SU-DHL-6 (cell line): ENCODE data around the gene EFCAB6.

Source experiments
- H2AFZ ChIP-seq: fragments of 200-600 bp; sonication (generic); 2 replicates; pipeline ENCODE4 v1.6.1; 2014; ENCODE audit warnings: low read depth, mild to moderate bottlenecking, moderate library complexity, mixed read lengths, antibody characterized with exemption, low read length; ENCODE audit not compliant: severe bottlenecking
- H3F3A ChIP-seq: fragments of 200-600 bp; shearing (Covaris generic); 2 replicates; pipeline ENCODE4 v1.6.0; 2016; ENCODE audit warnings: antibody characterized with exemption, mild to moderate bottlenecking; ENCODE audit not compliant: insufficient read depth
- H3K27ac ChIP-seq: fragments of 200-600 bp; sonication (generic); 2 replicates; pipeline ENCODE4 v1.5.1; 2016; ENCODE audit warnings: low read depth, mild to moderate bottlenecking, low read length, moderate library complexity, mixed read lengths
- H3K27me3 ChIP-seq: fragments of 200-600 bp; sonication (generic), shearing (Covaris generic); 2 replicates; pipeline ENCODE4 v1.6.0; 2014; ENCODE audit warnings: mild to moderate bottlenecking, low read length
- H3K36me3 ChIP-seq: fragments of 200-600 bp; sonication (generic); 2 replicates; pipeline ENCODE4 v1.6.1; 2014; ENCODE audit warnings: mild to moderate bottlenecking, low read length, mixed read lengths
- H3K4me2 ChIP-seq: fragments of 300-600, 200-600 bp; shearing (Covaris generic), sonication (generic); 2 replicates; pipeline ENCODE4 v1.6.0; 2014; ENCODE audit warnings: low read length, low read depth, mild to moderate bottlenecking; ENCODE audit not compliant: poor library complexity, severe bottlenecking
- H3K4me3 ChIP-seq: fragments of 200-600 bp; sonication (generic); 2 replicates; pipeline ENCODE4 v1.5.1; 2014; ENCODE audit warnings: antibody characterized with exemption, low read length, mild to moderate bottlenecking, mixed read lengths; ENCODE audit not compliant: insufficient read depth, poor library complexity, severe bottlenecking
- H3K79me2 ChIP-seq: fragments of 200-600 bp; sonication (generic); 2 replicates; pipeline ENCODE4 v1.6.1; 2014; ENCODE audit warnings: mild to moderate bottlenecking, low read length, moderate library complexity; ENCODE audit not compliant: insufficient read depth
- H3K9ac ChIP-seq: fragments of 200-600 bp; sonication (generic); 2 replicates; pipeline ENCODE4 v1.7.0; 2014; ENCODE audit warnings: mild to moderate bottlenecking, low read length
- H3K9me2 ChIP-seq: fragments of 200-600 bp; sonication (generic); replicated peaks from 2 replicates; pipeline ENCODE4 v1.6.1; 2014; ENCODE audit warnings: low read length; ENCODE audit not compliant: insufficient read depth
- H3K9me3 ChIP-seq: fragments of 200-600 bp; sonication (generic); 2 replicates; pipeline ENCODE4 v1.6.1; 2014; ENCODE audit warnings: low read length, mixed read lengths; ENCODE audit not compliant: insufficient read depth
- H4K20me1 ChIP-seq: fragments of 200-600 bp; sonication (generic); 2 replicates; pipeline ENCODE4 v1.6.1; 2014; ENCODE audit warnings: low read depth, mild to moderate bottlenecking, antibody characterized with exemption, low read length, moderate library complexity, mixed read lengths
- EZH2phosphoT487 ChIP-seq: fragments of 200-600 bp; sonication (generic), shearing (Covaris generic); conservative IDR thresholded peaks from 2 replicates; pipeline ENCODE4 v1.6.1; 2018; ENCODE audit warnings: mild to moderate bottlenecking, antibody characterized with exemption, low read length, moderate library complexity, mixed read lengths
- TF ChIP-seq, protein P1 (sequence below): fragments of 200-600 bp; sonication (generic); IDR thresholded peaks from one replicate; pipeline ENCODE4 v1.5.1; 2017; ENCODE audit warnings: antibody characterized with exemption, mild to moderate bottlenecking, low read length, moderate library complexity; ENCODE audit not compliant: insufficient read depth, poor library complexity, severe bottlenecking

Gene EFCAB6

DNA sequence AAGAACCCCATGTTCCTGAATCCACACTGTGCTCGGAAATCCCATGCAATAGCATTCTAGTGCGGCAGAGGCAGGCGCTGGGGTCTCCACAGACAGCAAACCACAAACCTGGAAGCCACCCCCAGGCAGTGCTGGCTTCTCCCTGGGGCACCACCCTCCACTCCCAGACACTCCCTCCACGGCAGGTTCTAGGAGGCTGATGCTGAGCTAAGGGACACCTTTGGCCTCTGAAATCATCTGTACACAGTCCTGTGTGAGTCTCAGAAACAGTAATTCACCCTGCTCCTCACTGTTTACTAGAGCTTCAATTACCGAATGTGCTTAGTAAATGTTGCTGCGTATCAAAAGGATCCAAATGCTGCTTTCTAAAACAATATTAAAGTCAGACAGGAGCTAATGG, 129.3 kb downstream of the EFCAB6 start:
- no peak overlapping the region for H3K4me2 ChIP-seq
- no peaks in the 10 kb centered on the region for H3K9me2 ChIP-seq
- H4K20me1 ChIP-seq: no peaks in the 10 kb centered on the region
- no peak overlapping the region for H2AFZ ChIP-seq
- no peaks in the 10 kb centered on the region for H3F3A ChIP-seq
- no peak overlapping the region for H3K27ac ChIP-seq
- TF ChIP-seq EZH2phosphoT487: no peak
- TF ChIP-seq, protein P1, sequence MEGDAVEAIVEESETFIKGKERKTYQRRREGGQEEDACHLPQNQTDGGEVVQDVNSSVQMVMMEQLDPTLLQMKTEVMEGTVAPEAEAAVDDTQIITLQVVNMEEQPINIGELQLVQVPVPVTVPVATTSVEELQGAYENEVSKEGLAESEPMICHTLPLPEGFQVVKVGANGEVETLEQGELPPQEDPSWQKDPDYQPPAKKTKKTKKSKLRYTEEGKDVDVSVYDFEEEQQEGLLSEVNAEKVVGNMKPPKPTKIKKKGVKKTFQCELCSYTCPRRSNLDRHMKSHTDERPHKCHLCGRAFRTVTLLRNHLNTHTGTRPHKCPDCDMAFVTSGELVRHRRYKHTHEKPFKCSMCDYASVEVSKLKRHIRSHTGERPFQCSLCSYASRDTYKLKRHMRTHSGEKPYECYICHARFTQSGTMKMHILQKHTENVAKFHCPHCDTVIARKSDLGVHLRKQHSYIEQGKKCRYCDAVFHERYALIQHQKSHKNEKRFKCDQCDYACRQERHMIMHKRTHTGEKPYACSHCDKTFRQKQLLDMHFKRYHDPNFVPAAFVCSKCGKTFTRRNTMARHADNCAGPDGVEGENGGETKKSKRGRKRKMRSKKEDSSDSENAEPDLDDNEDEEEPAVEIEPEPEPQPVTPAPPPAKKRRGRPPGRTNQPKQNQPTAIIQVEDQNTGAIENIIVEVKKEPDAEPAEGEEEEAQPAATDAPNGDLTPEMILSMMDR: no peak
- no peaks in the 10 kb centered on the region for H3K36me3 ChIP-seq
- no peaks in the 10 kb centered on the region for H3K27me3 ChIP-seq
- no peaks in the 10 kb centered on the region for H3K9me3 ChIP-seq
- no peaks in the 10 kb centered on the region for H3K79me2 ChIP-seq
- H3K4me3 ChIP-seq: no peak overlapping the region
- H3K9ac ChIP-seq: no peak overlapping the region

DNA sequence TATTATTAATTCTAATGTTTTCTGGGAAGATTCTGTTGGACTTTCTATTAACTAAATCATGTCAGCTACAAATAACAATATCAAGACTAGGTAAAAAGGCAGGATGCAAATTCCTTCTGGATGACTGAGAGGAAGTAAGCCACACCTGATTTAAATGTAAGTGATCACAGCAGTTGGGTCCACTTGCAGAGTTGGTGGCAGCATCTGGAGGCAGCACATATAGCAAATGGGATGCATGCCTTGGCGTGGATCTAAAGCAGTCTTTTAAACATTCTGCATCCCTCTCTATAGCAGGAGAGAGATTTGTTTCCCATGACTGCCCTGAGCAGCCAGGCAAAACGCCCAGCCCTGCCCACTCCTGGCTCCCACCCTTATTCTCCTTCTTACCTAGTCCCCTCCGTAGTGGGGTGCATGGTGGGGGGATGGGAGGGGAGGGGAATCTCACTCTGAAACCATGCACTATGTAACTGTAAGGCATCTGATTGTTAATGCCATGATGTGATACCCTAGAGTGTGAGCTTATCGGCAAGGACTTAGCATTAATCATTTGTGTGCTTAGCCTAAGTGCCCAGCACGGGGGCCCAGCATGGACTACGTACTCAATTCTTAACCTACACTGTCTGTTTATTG, 130.3 kb downstream of the EFCAB6 start:
- no peak overlapping the region for H3K4me2 ChIP-seq
- H3F3A ChIP-seq: no peaks in the 10 kb centered on the region
- no peaks in the 10 kb centered on the region for H3K9me3 ChIP-seq
- H3K79me2 ChIP-seq: no peaks in the 10 kb centered on the region
- no peak overlapping the region for H3K27ac ChIP-seq
- TF ChIP-seq EZH2phosphoT487: no peak
- TF ChIP-seq, protein P1: no peak
- no peaks in the 10 kb centered on the region for H4K20me1 ChIP-seq
- no peaks in the 10 kb centered on the region for H3K27me3 ChIP-seq
- H3K9ac ChIP-seq: no peak overlapping the region
- no peak overlapping the region for H3K4me3 ChIP-seq
- no peaks in the 10 kb centered on the region for H3K36me3 ChIP-seq
- no peak overlapping the region for H2AFZ ChIP-seq
- H3K9me2 ChIP-seq: no peaks in the 10 kb centered on the region

DNA sequence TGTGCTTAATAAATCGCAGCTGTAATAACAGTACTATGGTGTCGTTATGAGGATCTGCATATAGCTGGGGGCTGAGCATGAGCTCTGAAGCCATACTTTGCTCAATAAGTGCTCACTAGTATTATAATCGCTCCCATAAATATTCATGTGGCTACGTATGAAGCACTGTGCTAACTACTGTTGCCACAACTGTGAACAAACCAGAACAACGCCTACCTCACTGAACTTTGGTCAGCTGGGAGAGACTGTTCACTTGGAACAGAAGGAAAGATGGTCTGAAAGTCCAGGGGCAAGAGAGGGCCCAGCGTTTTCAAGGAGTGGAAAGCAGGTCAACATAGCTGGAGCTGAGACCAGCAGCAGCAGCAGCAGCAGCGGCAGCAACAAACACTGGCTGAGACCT, 141.6 kb downstream of the EFCAB6 start:
- Histone ChIP-seq H3K36me3 (no peaks in the 10 kb centered on the region), H3K27me3 (no peaks in the 10 kb centered on the region), H3K9me3 (no peaks in the 10 kb centered on the region), H3K27ac (no peak overlapping the region), H4K20me1 (no peaks in the 10 kb centered on the region), H3K79me2 (no peaks in the 10 kb centered on the region), H3F3A (no peaks in the 10 kb centered on the region), H3K4me3 (no peak overlapping the region), H2AFZ (no peak overlapping the region), H3K4me2 (no peak overlapping the region), H3K9ac (no peak overlapping the region), H3K9me2 (no peaks in the 10 kb centered on the region)
- TF ChIP-seq EZH2phosphoT487: no peak
- TF ChIP-seq, protein P1: no peak
